ENCODE data around the gene ELK3.

ELK3 gene

GRCh38 chr12:96193725-96194575 is at the start of gene ELK3:
Gene ELK3, plus strand, starts transcription at chr12:96194375.
- DNase-seq, result peak; percentile 46

GRCh38 chr12:96146747-96147146 is 47.4 kb upstream of the ELK3 start:
- DNase-seq, result no peak

GRCh38 chr12:96150442-96150841 is 43.7 kb upstream of the ELK3 start:
- DNase-seq, result no peak

- no peak for DNase-seq
These were observed 42.0 kb upstream of the ELK3 start for GRCh38 chr12:96152164-96152563.

GRCh38 chr12:96153131-96153725 is 40.9 kb upstream of the ELK3 start:
- no peak for DNase-seq

- no peak for DNase-seq
These were observed 39.0 kb upstream of the ELK3 start for GRCh38 chr12:96155181-96155580.

GRCh38 chr12:96155781-96156180 is 38.4 kb upstream of the ELK3 start:
- DNase-seq, result no peak

- DNase-seq, result no peak
These were observed 38.0 kb upstream of the ELK3 start for GRCh38 chr12:96156211-96156610.

GRCh38 chr12:96157427-96157826 is 36.7 kb upstream of the ELK3 start:
- DNase-seq, result no peak

- no peak for DNase-seq
These were observed 29.0 kb upstream of the ELK3 start for GRCh38 chr12:96164951-96165811.

- no peak for DNase-seq
These were observed 27.4 kb upstream of the ELK3 start for GRCh38 chr12:96166765-96167164.

- no peak for DNase-seq
These were observed 26.7 kb upstream of the ELK3 start for GRCh38 chr12:96167492-96167891.

- DNase-seq, result peak; percentile 34
These were observed 23.8 kb upstream of the ELK3 start for GRCh38 chr12:96170328-96170727.

GRCh38 chr12:96170762-96171161 is 23.4 kb upstream of the ELK3 start:
- no peak for DNase-seq

- DNase-seq, result no peak
These were observed 22.3 kb upstream of the ELK3 start for GRCh38 chr12:96171905-96172304.

- no peak for DNase-seq
These were observed 21.2 kb upstream of the ELK3 start for GRCh38 chr12:96172981-96173380.

- no peak for DNase-seq
These were observed 17.6 kb upstream of the ELK3 start for GRCh38 chr12:96176575-96176974.

GRCh38 chr12:96177013-96177412 is 17.2 kb upstream of the ELK3 start:
- DNase-seq, result peak; percentile 98

GRCh38 chr12:96183734-96184370 is 10.3 kb upstream of the ELK3 start:
- DNase-seq, result no peak

- no peak for DNase-seq
These were observed 8.3 kb upstream of the ELK3 start for GRCh38 chr12:96185914-96186313.

- no peak for DNase-seq
These were observed 7.4 kb upstream of the ELK3 start for GRCh38 chr12:96186607-96187301.

- no peak for DNase-seq
These were observed 6.2 kb upstream of the ELK3 start for GRCh38 chr12:96187956-96188355.

All from MV-4-11 (cell line).